ENCODE data around the gene TEP1. TPM values are rescaled to one million over a fixed set of nuclear protein-coding genes. Genes with fewer than 3 reads are reported as not detected.
A peak's percentile ranks its signal among the peaks of the same experiment; 100 is the strongest.
"Not testable (repeated sequence)": the region's sequence is repeated elsewhere in the genome, so short reads cannot be mapped to it uniquely, and the experiment has no call there.

TEP1 gene
- total RNA-seq, 1 donor from 2014 or later: 28.5 TPM

DNA sequence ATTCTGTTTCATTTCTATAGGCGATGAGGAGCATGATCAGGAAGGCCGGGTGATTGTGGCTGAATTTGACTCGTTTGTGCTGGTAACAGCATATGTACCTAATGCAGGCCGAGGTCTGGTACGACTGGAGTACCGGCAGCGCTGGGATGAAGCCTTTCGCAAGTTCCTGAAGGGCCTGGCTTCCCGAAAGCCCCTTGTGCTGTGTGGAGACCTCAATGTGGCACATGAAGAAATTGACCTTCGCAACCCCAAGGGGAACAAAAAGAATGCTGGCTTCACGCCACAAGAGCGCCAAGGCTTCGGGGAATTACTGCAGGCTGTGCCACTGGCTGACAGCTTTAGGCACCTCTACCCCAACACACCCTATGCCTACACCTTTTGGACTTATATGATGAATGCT is 43.7 kb upstream of the TEP1 start:
- Mint-ChIP-seq H3K4me1 (ENCODE audit: low read depth) (peaks cover 15% of the 10 kb centered on the region), H3K27me3 (no peaks in the 10 kb centered on the region), H3K36me3 (ENCODE audit: insufficient read depth) (peaks cover 23% of the 10 kb centered on the region), H3K4me3 (ENCODE audit: low read depth) (no peak overlapping the region), H3K9me3 (ENCODE audit: low read depth) (peaks cover 4% of the 10 kb centered on the region), H3K27ac (no peak overlapping the region)
- no peak for DNase-seq (ENCODE audit: low spot score, unreplicated experiment)
- TF ChIP-seq, protein P1, sequence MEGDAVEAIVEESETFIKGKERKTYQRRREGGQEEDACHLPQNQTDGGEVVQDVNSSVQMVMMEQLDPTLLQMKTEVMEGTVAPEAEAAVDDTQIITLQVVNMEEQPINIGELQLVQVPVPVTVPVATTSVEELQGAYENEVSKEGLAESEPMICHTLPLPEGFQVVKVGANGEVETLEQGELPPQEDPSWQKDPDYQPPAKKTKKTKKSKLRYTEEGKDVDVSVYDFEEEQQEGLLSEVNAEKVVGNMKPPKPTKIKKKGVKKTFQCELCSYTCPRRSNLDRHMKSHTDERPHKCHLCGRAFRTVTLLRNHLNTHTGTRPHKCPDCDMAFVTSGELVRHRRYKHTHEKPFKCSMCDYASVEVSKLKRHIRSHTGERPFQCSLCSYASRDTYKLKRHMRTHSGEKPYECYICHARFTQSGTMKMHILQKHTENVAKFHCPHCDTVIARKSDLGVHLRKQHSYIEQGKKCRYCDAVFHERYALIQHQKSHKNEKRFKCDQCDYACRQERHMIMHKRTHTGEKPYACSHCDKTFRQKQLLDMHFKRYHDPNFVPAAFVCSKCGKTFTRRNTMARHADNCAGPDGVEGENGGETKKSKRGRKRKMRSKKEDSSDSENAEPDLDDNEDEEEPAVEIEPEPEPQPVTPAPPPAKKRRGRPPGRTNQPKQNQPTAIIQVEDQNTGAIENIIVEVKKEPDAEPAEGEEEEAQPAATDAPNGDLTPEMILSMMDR (IDR thresholded peaks at IDR 0.05; ENCODE audit: unreplicated experiment): no peak

- Mint-ChIP-seq H3K9me3 (ENCODE audit: low read depth) (no peaks in the 10 kb centered on the region), H3K36me3 (ENCODE audit: insufficient read depth) (peaks cover 23% of the 10 kb centered on the region), H3K4me1 (ENCODE audit: low read depth) (peaks cover 10% of the 10 kb centered on the region), H3K27ac (no peak overlapping the region), H3K4me3 (ENCODE audit: low read depth) (no peak overlapping the region), H3K27me3 (no peaks in the 10 kb centered on the region)
- DNase-seq (ENCODE audit: low spot score, unreplicated experiment): peak; percentile 27
- TF ChIP-seq, protein P1 (IDR thresholded peaks at IDR 0.05; ENCODE audit: unreplicated experiment): no peak
Observed at GRCh38 chr14:20455355-20456300, 42.3 kb upstream of the TEP1 start.

- H3K4me1 Mint-ChIP-seq (ENCODE audit: low read depth): peaks cover 1% of the 10 kb centered on the region
- H3K27me3 Mint-ChIP-seq: no peaks in the 10 kb centered on the region
- H3K36me3 Mint-ChIP-seq (ENCODE audit: insufficient read depth): peaks cover 23% of the 10 kb centered on the region
- no peak within 1 kb of the TSS for H3K27ac Mint-ChIP-seq
- H3K4me3 Mint-ChIP-seq (ENCODE audit: low read depth): no peak within 1 kb of the TSS
- H3K9me3 Mint-ChIP-seq (ENCODE audit: low read depth): no peaks in the 10 kb centered on the region
- peak; percentile 94 for DNase-seq (ENCODE audit: low spot score, unreplicated experiment)
- TF ChIP-seq, protein P1 (IDR thresholded peaks at IDR 0.05; ENCODE audit: unreplicated experiment): no peak
Observed at GRCh38 chr14:20454516-20455354, 41.4 kb upstream of the TEP1 start, which contains the start of the genes APEX1 and OSGEP. Gene APEX1 (plus strand): TSS chr14:20455226. CDS start chr14:20455646, 420 bp downstream. Gene OSGEP (minus strand): TSS chr14:20454812. CDS start chr14:20454683, 129 bp downstream.

- peaks cover 29% of the 10 kb centered on the region for H3K36me3 Mint-ChIP-seq (ENCODE audit: insufficient read depth)
- not testable (repeated sequence) for H3K9me3 Mint-ChIP-seq (ENCODE audit: low read depth); H3K27ac Mint-ChIP-seq; H3K4me1 Mint-ChIP-seq (ENCODE audit: low read depth); DNase-seq (ENCODE audit: low spot score, unreplicated experiment); H3K27me3 Mint-ChIP-seq
- peak overlapping the region; percentile 17 for H3K4me3 Mint-ChIP-seq (ENCODE audit: low read depth)
Observed at GRCh38 chr14:20452831-20453230, 39.5 kb upstream of the TEP1 start.

DNA sequence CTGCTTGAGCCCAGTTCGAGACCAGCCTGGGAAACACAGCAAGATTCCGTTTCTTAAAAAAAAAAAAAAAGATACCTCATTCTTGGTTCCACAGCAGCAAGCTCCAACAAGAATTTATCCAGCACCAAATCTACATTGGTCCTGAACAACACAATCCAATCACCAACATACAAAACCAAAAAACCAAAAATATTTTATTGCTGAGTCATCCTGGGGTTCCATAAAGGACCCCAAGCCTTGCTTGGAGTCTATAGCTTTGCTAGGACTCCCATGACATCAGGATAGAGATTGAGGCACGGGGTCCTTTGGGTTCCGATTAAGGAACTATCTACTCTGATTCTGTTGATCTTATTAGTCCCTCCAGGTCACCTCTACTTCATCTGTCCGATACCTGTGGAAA is 33.6 kb upstream of the TEP1 start:
- Mint-ChIP-seq H3K36me3 (ENCODE audit: insufficient read depth) (peaks cover 39% of the 10 kb centered on the region), H3K4me3 (ENCODE audit: low read depth) (no peak overlapping the region), H3K27me3 (no peaks in the 10 kb centered on the region), H3K4me1 (ENCODE audit: low read depth) (peaks cover 6% of the 10 kb centered on the region), H3K27ac (no peak overlapping the region), H3K9me3 (ENCODE audit: low read depth) (peaks cover 6% of the 10 kb centered on the region)
- TF ChIP-seq, protein P1 (IDR thresholded peaks at IDR 0.05; ENCODE audit: unreplicated experiment): no peak
- no peak for DNase-seq (ENCODE audit: low spot score, unreplicated experiment)

DNA sequence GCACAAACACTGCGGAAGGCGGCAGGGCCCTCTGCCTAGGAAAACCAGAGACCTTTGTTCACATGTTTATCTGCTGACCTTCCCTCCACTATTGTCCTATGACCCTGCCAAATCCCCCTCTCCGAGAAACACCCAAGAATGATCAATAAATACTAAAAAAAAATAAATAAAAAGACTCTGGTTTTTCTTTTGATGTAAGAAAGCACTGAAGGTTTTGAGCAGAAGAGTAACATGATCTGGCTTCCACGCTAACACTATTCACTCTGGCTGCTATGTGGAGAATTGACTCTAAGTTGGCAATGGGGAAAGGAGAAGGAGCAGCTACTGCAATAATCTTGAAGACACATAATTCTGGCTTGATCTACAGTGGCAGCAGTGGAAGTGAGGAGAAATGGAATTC is 30.3 kb upstream of the TEP1 start:
- not testable (repeated sequence) for H3K27ac Mint-ChIP-seq; H3K4me1 Mint-ChIP-seq (ENCODE audit: low read depth); DNase-seq (ENCODE audit: low spot score, unreplicated experiment); H3K27me3 Mint-ChIP-seq; H3K4me3 Mint-ChIP-seq (ENCODE audit: low read depth); H3K9me3 Mint-ChIP-seq (ENCODE audit: low read depth)
- H3K36me3 Mint-ChIP-seq (ENCODE audit: insufficient read depth): peaks cover 28% of the 10 kb centered on the region
